RWPE1 (cell line): ENCODE results near the gene ST3GAL3.
A peak's percentile ranks its signal among the peaks of the same experiment; 100 is the strongest.
"Not testable (repeated sequence)": the region's sequence is repeated elsewhere in the genome, so short reads cannot be mapped to it uniquely, and the experiment has no call there.

Experiments
- CTCF ChIA-PET: fragments of 350-600 bp; sonication (Branson Sonifier 250); formaldehyde crosslinking; extraction: SDS; loops from one replicate; lab custom pipeline; 2021; lab: Yijun Ruan, JAX
- POLR2A ChIA-PET: fragments of 400-600 bp; formaldehyde crosslinking; extraction: SDS; loops from one replicate; lab custom pipeline; 2020; ENCODE audit warnings: antibody characterized with exemption; ENCODE audit not compliant: low non-redundant PET; lab: Yijun Ruan, JAX
- DNase-seq: peaks from one replicate; pipeline ENCODE4 v3.0.0; 2012; ENCODE audit warnings: low spot score
- H3K27ac ChIP-seq: fragments of 450-650 bp; 2 replicates; pipeline ENCODE4 v1.5.1; 2017
- CTCF ChIP-seq: fragments of 450-650 bp; conservative IDR thresholded peaks from 2 replicates; pipeline ENCODE4 v1.5.1; 2017; ENCODE audit warnings: low read depth, mild to moderate bottlenecking

The ST3GAL3 gene

GRCh38 chr1:43831851-43832250 lies 124.5 kb downstream of the ST3GAL3 start:
- TF ChIP-seq CTCF: no peak
- POLR2A ChIA-PET: no interaction called here
- CTCF ChIA-PET: interaction anchor here (0.7 kb wide), 1 partner anchor 125 kb away, joined by 4 read pairs; no protein-coding TSS in a partner anchor
- H3K27ac ChIP-seq: no peak overlapping the region
- DNase-seq: no peak

- ChIA-PET POLR2A (no interaction called here), CTCF (interaction anchor here (0.7 kb wide), 1 partner anchor 126 kb away, joined by 4 read pairs; no protein-coding TSS in a partner anchor)
- no peak for TF ChIP-seq CTCF
- no peak overlapping the region for H3K27ac ChIP-seq
- DNase-seq: no peak
Observed at GRCh38 chr1:43832255-43832654, 124.9 kb downstream of the ST3GAL3 start.

GRCh38 chr1:43832998-43833397 lies 125.7 kb downstream of the ST3GAL3 start:
- H3K27ac ChIP-seq: no peak overlapping the region
- ChIA-PET CTCF (no interaction called here), POLR2A (no interaction called here)
- DNase-seq: no peak
- TF ChIP-seq CTCF: no peak

DNA sequence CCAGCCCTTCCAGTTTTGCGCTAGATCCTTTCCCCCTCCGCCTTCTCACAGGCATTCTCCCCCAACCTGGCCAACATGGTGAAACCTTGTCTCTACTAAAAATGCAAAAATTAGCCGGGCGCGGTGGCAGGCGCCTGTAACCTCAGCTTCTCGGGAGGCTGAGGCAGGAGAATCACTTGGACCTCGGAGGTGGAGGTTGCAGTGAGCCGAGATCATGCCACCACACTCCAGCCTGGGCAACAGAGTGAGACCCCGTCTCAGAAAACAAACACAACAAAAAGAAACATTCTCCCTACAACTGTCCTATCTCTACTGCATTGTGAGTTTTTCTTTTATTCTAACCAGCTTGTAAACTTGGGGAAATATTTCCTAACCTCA lies 126.6 kb downstream of the ST3GAL3 start:
- CTCF ChIA-PET, POLR2A ChIA-PET, DNase-seq: not testable (repeated sequence)
- H3K27ac ChIP-seq: peak overlapping the region; percentile 76; the same call in 1 of the 2 replicates

DNA sequence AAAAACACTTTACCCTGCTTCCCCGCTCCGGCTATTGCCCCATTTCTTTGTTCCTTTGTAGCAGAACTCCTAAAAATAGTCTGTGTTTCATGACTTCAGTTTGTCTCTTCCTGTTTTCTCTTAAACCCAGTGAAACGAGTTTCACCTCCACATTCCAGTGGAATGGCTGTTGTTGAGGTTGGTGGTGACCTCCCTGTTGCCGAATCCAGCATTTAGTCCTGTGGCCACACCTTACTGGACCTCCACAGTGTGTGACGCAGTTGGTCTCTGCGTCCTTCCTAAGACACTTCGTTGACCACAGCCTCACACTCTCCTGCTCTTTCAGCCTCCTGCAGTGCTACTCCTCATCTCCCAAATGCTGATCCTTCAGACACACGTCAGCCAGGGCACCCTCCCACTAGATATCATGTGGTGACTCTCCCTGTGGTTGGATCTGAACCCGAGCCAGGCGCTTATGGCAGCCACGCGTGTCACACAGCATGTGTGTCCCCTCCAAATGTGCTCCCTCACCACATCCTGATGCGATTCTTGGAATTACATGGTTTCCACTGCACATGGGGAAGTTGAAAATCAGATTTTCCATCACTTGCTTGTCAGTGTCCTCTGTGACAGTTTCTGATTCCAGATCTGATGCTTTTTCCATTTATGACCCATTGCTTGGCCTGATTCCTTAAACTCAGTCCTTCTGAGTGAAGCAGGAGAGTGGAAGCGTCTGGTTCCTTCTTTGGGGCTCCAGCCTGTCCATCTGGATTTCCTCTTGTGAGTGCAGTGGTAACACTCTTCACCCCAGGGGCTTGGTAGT lies 127.1 kb downstream of the ST3GAL3 start:
- ChIA-PET CTCF (interaction anchor here (1.2 kb wide), 1 partner anchor 99 kb away, joined by 3 read pairs; no protein-coding TSS in a partner anchor), POLR2A (no interaction called here)
- peak overlapping the region; percentile 76 for H3K27ac ChIP-seq
- no peak for TF ChIP-seq CTCF
- no peak for DNase-seq

GRCh38 chr1:43835082-43836021 lies 128.0 kb downstream of the ST3GAL3 start:
- no peak for TF ChIP-seq CTCF
- H3K27ac ChIP-seq: peak overlapping the region; percentile 76
- peak; percentile 61 for DNase-seq
- ChIA-PET POLR2A (no interaction called here), CTCF (interaction anchor here (1.2 kb wide), 1 partner anchor 99 kb away, joined by 3 read pairs; no protein-coding TSS in a partner anchor)
